Measurements from ENCODE around the gene EN2. TPM values are rescaled to one million over a fixed set of nuclear protein-coding genes. Genes with fewer than 3 reads are reported as not detected.

The EN2 gene
- total RNA-seq, 1 donor from 2014 or later: not detected

DNA sequence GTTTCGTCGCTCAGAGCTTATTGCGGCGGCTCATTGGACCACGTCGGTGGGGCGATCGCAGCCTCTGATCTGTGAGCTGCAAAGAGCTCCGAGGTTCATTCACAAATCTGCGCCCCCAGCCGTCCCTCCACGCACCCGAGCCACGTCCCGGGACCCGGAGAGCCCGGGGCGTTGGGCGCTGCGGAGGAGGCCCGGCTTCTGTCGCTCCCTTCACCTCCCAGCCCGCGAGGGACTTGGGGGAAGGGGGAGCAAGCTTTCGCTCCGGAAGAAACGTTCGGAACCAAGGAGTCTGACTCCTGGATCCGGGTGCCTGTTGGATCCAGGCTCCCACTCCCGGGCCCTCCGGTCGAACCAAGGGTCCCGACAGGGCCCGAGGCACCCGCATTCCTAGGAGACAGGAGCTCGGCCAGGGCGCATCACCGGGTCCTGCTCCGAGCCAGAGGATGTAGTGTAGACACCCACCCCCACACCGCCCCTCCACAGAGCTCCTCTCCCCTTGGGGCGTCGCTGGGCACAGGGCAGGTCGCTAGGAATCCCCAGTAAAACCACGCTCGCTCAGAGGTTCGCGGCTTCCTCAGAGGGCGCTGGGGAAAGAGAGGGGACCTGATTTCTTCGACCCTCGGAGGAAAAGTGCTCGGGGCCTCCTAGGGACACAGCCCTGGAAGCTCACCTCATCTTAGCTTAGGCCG, 7.9 kb upstream of the EN2 start:
- ATAC-seq: no peak

DNA sequence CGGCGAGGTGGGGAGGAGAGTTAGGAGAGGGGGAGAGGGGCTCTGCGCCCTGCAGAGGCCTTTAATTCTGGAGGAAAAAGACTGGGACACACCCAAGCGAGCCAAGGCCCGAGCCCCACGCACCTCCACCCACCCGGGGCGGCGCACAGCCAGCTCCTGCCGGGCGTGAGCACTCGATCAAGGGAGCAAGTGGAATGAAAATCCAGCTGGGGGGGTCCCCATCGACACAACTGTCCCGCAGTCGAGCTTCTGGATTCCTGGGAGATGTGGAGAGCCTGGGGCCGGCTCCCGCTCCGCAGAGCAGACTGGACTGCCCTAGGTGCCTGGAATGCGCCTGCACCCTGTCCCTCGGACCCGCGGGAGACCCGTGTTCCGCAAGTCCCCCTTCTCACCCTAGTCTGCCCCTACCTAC, 7.4 kb upstream of the EN2 start:
- ATAC-seq: no peak
- DNase-seq (ENCODE audit: low spot score): no peak

More for the DNA sequence above, 7.9 kb upstream of the EN2 start:
- DNase-seq (ENCODE audit: low spot score): no peak

GRCh38 chr7:155450970-155451801, 6.7 kb upstream of the EN2 start:
- no peak for DNase-seq (ENCODE audit: low spot score)
- no peak for ATAC-seq

- no peak for DNase-seq (ENCODE audit: low spot score)
- ATAC-seq: no peak
Measured at GRCh38 chr7:155451840-155452239, 6.1 kb upstream of the EN2 start.

- ATAC-seq: no peak
- no peak for DNase-seq (ENCODE audit: low spot score)
Measured at GRCh38 chr7:155452505-155453295, 5.2 kb upstream of the EN2 start.

DNA sequence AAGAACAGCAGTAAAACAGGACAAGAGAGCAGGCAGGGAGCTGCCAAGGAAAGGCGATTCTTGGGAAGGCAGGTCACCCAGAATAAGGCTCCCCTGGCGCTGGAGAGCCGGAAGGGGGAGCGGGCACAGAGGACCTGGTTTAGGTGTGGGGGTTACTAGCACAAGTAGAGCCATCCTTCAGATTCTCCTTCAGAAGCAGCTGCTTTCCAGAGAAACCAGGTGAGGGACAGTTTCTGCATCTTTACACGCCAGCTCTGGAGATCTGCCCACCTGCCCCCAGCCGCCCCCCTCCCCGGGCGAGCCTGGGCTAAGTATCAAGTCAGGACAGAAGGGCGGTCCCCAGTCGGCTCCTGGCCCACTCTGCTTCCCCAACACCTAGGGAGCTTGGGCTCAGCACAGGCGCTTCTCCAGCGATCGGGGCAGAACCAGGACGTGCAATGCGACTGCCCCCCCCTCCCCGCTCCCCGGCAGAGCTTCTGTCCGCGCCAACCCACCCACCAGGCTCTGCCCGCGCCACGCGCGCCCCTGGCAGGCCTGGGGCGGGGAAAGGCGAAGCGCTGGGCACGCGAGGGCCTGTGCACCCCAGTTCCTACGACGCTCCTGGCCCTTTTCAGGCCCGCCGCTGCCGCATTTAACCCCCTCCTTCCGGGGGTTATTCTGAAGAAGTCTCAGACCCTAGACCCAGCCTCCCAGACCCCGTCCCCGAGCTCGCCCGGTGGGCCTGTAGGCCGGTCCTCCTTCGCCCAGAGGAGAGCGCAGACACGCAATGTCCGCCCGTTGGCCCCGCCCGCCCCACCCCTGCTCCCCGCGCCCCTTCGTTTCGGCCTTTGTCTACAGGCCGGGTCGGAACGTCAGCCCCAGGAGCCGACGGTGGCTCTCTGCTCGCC, 4.4 kb upstream of the EN2 start:
- no peak for DNase-seq (ENCODE audit: low spot score)
- no peak for ATAC-seq

DNA sequence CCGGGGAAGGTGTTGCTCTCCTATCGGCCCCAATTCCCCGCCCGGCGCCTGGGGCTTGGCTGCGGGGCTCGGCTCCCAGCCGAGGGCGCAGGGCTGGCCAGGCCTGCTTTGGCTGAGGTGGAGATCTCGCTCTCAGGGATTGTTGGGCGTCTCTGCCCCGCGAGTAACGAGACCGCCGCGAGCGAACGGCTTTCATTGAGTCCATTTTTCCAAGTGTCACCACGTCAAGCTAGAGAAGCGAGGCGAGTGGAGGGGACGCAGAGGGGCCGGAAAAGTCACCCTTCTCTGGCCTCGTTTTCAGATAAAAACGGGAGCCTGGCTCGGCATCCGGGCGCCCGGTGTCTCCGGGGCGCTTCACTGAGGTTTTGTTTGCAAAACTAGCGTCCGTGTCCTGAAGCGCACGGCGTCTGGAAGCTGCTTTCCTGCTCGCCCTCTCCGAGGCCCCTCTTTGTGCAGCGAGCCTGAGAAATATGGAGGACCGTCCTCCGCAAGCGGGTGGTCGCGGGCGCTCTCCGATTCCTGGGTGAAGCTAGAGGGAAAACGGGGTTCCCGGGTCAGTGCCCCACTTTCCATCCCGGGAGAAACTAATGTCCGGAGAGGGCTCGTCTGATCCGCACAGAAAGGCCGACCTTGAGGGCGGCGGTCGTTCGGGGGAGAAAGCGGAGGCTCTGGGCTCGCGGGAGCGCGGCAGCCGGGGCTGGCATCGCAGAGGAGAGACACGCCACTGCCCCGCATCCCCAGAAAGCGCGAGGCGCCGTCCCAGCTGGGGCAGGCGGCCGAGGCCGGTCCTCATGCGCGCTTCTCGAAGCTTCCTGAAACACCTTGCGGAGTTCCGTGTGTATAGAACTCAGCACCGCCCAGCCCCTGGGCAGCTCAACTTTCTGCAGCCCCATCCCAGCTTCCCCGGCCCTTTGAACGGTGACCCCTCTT, 3.5 kb upstream of the EN2 start:
- no peak for DNase-seq (ENCODE audit: low spot score)
- no peak for ATAC-seq

DNA sequence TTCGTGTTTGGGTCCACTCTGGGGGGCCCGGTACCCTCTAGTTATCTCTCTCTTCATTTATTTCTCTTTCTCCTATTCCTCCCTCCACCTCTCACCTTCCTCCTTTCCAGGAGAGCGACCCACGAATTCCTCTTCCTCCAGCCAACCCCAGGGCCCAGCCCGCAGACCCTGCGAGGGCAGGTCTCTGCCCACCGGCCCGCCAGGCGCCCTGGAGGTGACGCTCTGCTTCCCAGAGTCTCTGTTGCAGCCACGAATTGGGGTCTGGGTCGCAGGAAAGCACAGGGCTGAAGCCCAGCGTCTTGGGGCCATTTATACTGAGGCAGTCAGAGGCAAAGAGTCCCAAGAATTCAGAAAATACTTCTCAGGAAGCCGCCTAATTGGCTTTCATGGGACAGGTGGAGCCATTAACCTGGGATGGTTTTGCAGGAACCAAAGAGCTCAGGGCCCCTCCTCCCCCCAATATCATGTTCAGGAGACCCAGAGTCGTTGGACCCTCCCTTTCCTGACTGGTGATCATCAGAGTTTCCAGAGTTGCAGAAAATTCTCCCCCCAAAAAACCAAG, 2.7 kb upstream of the EN2 start:
- ATAC-seq (no peak), DNase-seq (ENCODE audit: low spot score) (no peak)

- no peak for DNase-seq (ENCODE audit: low spot score)
- no peak for ATAC-seq
Measured at GRCh38 chr7:155455776-155456737, 1.9 kb upstream of the EN2 start.

- peak; percentile 67 for DNase-seq (ENCODE audit: low spot score)
Measured at GRCh38 chr7:155456738-155457543, 988 bp upstream of the EN2 start.

DNA sequence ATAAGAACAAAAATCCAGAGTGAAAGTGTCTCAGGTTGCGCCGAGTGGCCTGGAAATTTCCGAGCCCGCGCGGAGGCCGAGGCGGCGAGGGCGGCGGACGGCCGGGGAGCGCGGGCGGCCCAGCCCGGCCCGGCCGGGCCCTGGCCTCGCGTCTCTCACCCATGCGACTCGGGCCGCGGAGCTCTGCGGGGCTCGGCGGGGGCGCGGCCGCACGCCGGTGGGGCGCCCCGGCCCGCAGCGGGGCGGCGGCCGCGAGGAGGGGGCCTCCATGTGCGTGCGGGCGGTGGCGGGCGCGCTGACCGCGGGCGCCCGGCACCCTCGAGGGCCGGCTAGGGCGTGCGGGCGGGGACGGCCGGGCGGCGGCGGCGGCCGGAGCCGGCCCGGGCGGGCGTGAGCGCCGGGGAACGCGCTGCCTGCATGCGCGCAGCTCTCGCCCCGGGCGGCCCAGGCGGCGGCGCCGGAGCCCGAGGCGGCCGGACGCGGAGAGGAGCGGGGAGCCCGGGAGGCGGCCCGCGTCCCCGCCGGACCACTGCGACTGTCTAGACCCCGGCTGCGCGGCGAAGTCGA, 302 bp upstream of the EN2 start:
- DNase-seq (ENCODE audit: low spot score): no peak
- peak; percentile 54 for ATAC-seq

More at GRCh38 chr7:155456738-155457543, 988 bp upstream of the EN2 start:
- peak; percentile 73 for ATAC-seq

GRCh38 chr7:155458878-155459699, 1.2 kb downstream of the EN2 start:
- DNase-seq (ENCODE audit: low spot score) (no peak), ATAC-seq (peak; percentile 30)

GRCh38 chr7:155459700-155460461, 2.0 kb downstream of the EN2 start:
- no peak for DNase-seq (ENCODE audit: low spot score)
- ATAC-seq: no peak

DNA sequence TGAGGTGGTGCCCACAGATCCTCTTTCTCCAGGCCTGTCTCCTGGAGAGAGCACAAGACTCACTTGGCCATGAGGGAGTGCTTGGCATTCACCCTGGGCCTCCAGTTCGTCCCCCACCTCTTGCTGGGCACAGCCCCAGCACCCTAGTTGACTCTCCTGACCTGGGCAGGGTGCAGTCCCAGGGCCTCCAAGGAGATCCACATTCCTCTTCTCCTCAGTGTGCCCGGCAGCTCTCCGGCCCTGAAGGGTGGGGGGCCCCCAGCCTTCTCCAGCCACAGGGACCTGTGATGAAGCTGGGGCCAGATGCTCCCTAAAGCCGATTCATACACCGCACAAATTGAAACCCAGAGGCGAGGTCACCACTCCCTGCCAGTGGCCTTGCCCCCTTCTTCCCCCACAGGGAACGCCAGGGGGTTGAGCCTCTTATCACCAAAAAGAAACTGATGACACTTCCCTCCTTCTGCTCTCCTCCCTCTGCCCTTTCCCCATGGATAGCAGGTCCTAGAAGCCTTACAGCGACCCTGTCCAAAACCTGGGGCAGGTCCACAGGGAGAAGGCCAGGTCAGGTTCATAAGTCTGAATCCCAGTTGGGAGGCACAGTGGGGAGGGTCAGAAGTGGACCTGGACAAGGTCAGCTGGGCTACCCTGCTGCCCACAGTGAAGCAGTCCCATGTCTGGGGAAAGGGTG, 3.1 kb downstream of the EN2 start:
- DNase-seq (ENCODE audit: low spot score): no peak
- ATAC-seq: no peak
